WTC11 (cell line): ENCODE data around the gene RSBN1L. TPM values are rescaled to one million over a fixed set of nuclear protein-coding genes. Genes with fewer than 3 reads are reported as not detected.

Experiments used
- CDX4 ChIP-seq: fragments of 250-450 bp; sonication (Bioruptor Pico); IDR thresholded peaks from 2 replicates; pipeline ENCODE4 v1.9.0; 2021; ENCODE audit warnings: moderate library complexity, mild to moderate bottlenecking, inconsistent platforms, borderline replicate concordance
- CREM ChIP-seq: sonication (generic); formaldehyde crosslinking; IDR thresholded peaks from 2 replicates; pipeline ENCODE4 v1.8.1; 2022; ENCODE audit warnings: mild to moderate bottlenecking, missing genetic modification reagents, moderate library complexity
- EMX1 ChIP-seq: fragments of 250-450 bp; sonication (Bioruptor Pico); IDR thresholded peaks from 2 replicates; pipeline ENCODE4 v1.8.0; 2021; ENCODE audit warnings: mild to moderate bottlenecking
- ETV6 ChIP-seq: sonication (generic); formaldehyde crosslinking; IDR thresholded peaks from 2 replicates; pipeline ENCODE4 v1.8.1; 2022; ENCODE audit warnings: mild to moderate bottlenecking, missing genetic modification reagents
- HMGA2 ChIP-seq: fragments of 250-450 bp; sonication (Bioruptor Pico); IDR thresholded peaks from 2 replicates; pipeline ENCODE4 v1.4.0; 2021; ENCODE audit warnings: mild to moderate bottlenecking, moderate library complexity
- HMGXB4 ChIP-seq: sonication (generic); formaldehyde crosslinking; IDR thresholded peaks from 2 replicates; pipeline ENCODE4 v1.8.1; 2023; ENCODE audit warnings: mild to moderate bottlenecking, moderate library complexity, missing genetic modification reagents
- IRF1 ChIP-seq: sonication (generic); formaldehyde crosslinking; IDR thresholded peaks from 2 replicates; pipeline ENCODE4 v1.8.0; 2023; ENCODE audit warnings: missing genetic modification reagents
- NR2C2 ChIP-seq: sonication (generic); formaldehyde crosslinking; IDR thresholded peaks from 2 replicates; pipeline ENCODE4 v1.8.0; 2022; ENCODE audit warnings: mild to moderate bottlenecking, missing genetic modification reagents
- RELA ChIP-seq: sonication (generic); formaldehyde crosslinking; IDR thresholded peaks from 2 replicates; pipeline ENCODE4 v1.8.1; 2022; ENCODE audit warnings: missing genetic modification reagents, mild to moderate bottlenecking, borderline replicate concordance
- SMAD4 ChIP-seq: sonication (generic); formaldehyde crosslinking; IDR thresholded peaks from 2 replicates; pipeline ENCODE4 v1.8.0; 2022; ENCODE audit warnings: mild to moderate bottlenecking, missing genetic modification reagents
- SP1 ChIP-seq: sonication (generic); formaldehyde crosslinking; conservative IDR thresholded peaks from 2 replicates; pipeline ENCODE4 v1.8.1; 2022; ENCODE audit warnings: missing genetic modification reagents
- TEAD4 ChIP-seq: sonication (generic); formaldehyde crosslinking; IDR thresholded peaks from 2 replicates; pipeline ENCODE4 v1.8.0; 2022; ENCODE audit warnings: mild to moderate bottlenecking, missing genetic modification reagents
- TP53 ChIP-seq: sonication (generic); formaldehyde crosslinking; IDR thresholded peaks from 2 replicates; pipeline ENCODE4 v1.8.1; 2023; ENCODE audit warnings: mild to moderate bottlenecking, missing genetic modification reagents
- USF2 ChIP-seq: sonication (generic); formaldehyde crosslinking; IDR thresholded peaks from 2 replicates; pipeline ENCODE4 v1.8.1; 2023; ENCODE audit warnings: mild to moderate bottlenecking, missing genetic modification reagents, moderate library complexity
- ZNF232 ChIP-seq: sonication (generic); formaldehyde crosslinking; IDR thresholded peaks from 2 replicates; pipeline ENCODE4 v1.8.0; 2022; ENCODE audit warnings: mild to moderate bottlenecking, missing genetic modification reagents
- ZNF263 ChIP-seq: sonication (generic); formaldehyde crosslinking; IDR thresholded peaks from 2 replicates; pipeline ENCODE4 v1.8.1; 2022; ENCODE audit warnings: low read depth, mild to moderate bottlenecking, moderate library complexity, missing genetic modification reagents
- ZNF317 ChIP-seq: sonication (generic); formaldehyde crosslinking; IDR thresholded peaks from 2 replicates; pipeline ENCODE4 v1.8.1; 2023; ENCODE audit warnings: low read depth, mild to moderate bottlenecking, moderate library complexity, missing genetic modification reagents, borderline replicate concordance
- total RNA-seq: library from RNA; stranded (reverse); gene quantifications from 3 replicates; pipeline ENCODE4 v1.2.3, GENCODE V29; 2021
- TF ChIP-seq, protein P1 (sequence below): fragments of 250-450 bp; sonication (Bioruptor Pico); IDR thresholded peaks from 2 replicates; pipeline ENCODE4 v1.9.0; 2021; ENCODE audit warnings: mild to moderate bottlenecking
- TF ChIP-seq, protein P2 (sequence below): fragments of 250-450 bp; sonication (Bioruptor Pico); IDR thresholded peaks from 2 replicates; pipeline ENCODE4 v1.9.0; 2021; ENCODE audit warnings: mild to moderate bottlenecking
- TF ChIP-seq, protein P3 (sequence below): sonication (generic); formaldehyde crosslinking; IDR thresholded peaks from 2 replicates; pipeline ENCODE4 v1.8.0; 2022; ENCODE audit warnings: mild to moderate bottlenecking, missing genetic modification reagents
- TF ChIP-seq, protein P4 (sequence below): sonication (generic); formaldehyde crosslinking; conservative IDR thresholded peaks from 2 replicates; pipeline ENCODE4 v1.8.1; 2023; ENCODE audit warnings: mild to moderate bottlenecking, low read depth, missing genetic modification reagents, moderate library complexity
- TF ChIP-seq, protein P5 (sequence below): fragments of 250-450 bp; sonication (Bioruptor Pico); IDR thresholded peaks from 2 replicates; pipeline ENCODE4 v1.8.0; 2021; ENCODE audit warnings: mild to moderate bottlenecking
- TF ChIP-seq, protein P6 (sequence below): fragments of 250-450 bp; sonication (Bioruptor Pico); IDR thresholded peaks from 2 replicates; pipeline ENCODE4 v2.1.2; 2022; ENCODE audit warnings: mild to moderate bottlenecking, moderate library complexity

The RSBN1L gene
- total RNA-seq, 1 experiment from 2014 or later: 16.8 TPM

DNA sequence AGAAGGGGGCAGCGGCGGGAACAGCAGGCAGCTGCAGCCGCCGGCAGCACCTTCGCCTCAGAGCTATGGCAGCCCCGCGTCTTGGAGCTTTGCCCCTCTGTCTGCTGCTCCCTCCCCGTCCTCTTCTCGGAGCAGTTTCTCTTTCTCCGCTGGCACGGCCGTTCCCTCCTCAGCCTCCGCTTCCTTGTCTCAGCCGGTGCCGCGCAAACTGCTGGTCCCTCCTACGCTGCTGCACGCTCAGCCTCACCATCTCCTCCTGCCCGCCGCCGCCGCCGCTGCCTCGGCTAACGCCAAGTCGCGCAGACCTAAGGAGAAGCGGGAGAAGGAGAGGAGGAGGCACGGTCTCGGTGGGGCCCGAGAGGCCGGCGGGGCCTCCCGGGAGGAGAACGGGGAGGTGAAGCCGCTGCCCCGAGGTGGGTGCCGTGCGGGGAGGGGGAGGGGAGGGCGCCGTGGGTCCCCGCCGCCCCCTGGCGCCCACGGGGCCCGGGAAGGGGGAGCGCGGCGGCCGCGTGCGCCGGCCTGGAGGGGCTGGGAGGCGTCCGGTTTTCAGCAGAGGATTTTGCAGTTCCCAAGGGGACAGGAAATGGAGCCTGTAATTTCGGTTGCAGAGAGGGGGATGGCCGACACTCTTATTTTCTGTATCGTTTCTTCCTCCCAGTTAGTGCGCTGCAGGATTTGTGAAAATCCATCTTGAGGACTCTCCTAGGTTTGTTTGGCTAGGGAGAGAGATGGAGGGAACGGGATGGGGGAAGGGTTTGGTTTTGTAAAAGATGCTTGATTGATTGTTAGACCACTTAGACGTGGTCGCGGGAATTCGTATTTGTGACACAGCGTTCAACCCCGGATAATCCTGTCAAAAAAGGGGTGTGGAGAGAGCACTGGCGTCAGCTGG, 630 bp downstream of the RSBN1L start (continued):
- TF ChIP-seq CREM (CRISPR knock-in tag) (no peak), EMX1 (CRISPR knock-in tag) (no peak), SMAD4 (CRISPR knock-in tag) (no peak), HMGA2 (no peak; the same call in 1 of the 2 replicates), SP1 (CRISPR knock-in tag) (no peak), ETV6 (CRISPR knock-in tag) (no peak; the same call in 1 of the 2 replicates), CDX4 (CRISPR knock-in tag) (no peak), ZNF317 (no peak), TEAD4 (no peak), ZNF232 (CRISPR knock-in tag) (0 out of 2 replicates have a peak, but pooled peaks have one; percentile 28), IRF1 (CRISPR knock-in tag) (no peak), HMGXB4 (CRISPR knock-in tag) (peak; percentile 84; the same call in 1 of the 2 replicates), RELA (CRISPR knock-in tag) (0 out of 2 replicates have a peak, but pooled peaks have one; percentile 39), USF2 (no peak), TP53 (CRISPR knock-in tag) (no peak), ZNF263 (no peak), NR2C2 (no peak)
- TF ChIP-seq, protein P1, sequence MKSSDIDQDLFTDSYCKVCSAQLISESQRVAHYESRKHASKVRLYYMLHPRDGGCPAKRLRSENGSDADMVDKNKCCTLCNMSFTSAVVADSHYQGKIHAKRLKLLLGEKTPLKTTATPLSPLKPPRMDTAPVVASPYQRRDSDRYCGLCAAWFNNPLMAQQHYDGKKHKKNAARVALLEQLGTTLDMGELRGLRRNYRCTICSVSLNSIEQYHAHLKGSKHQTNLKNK (CRISPR knock-in tag): no peak
- TF ChIP-seq, protein P2, sequence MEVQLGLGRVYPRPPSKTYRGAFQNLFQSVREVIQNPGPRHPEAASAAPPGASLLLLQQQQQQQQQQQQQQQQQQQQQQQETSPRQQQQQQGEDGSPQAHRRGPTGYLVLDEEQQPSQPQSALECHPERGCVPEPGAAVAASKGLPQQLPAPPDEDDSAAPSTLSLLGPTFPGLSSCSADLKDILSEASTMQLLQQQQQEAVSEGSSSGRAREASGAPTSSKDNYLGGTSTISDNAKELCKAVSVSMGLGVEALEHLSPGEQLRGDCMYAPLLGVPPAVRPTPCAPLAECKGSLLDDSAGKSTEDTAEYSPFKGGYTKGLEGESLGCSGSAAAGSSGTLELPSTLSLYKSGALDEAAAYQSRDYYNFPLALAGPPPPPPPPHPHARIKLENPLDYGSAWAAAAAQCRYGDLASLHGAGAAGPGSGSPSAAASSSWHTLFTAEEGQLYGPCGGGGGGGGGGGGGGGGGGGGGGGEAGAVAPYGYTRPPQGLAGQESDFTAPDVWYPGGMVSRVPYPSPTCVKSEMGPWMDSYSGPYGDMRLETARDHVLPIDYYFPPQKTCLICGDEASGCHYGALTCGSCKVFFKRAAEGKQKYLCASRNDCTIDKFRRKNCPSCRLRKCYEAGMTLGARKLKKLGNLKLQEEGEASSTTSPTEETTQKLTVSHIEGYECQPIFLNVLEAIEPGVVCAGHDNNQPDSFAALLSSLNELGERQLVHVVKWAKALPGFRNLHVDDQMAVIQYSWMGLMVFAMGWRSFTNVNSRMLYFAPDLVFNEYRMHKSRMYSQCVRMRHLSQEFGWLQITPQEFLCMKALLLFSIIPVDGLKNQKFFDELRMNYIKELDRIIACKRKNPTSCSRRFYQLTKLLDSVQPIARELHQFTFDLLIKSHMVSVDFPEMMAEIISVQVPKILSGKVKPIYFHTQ: no peak
- TF ChIP-seq, protein P3, sequence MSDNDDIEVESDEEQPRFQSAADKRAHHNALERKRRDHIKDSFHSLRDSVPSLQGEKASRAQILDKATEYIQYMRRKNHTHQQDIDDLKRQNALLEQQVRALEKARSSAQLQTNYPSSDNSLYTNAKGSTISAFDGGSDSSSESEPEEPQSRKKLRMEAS: no peak
- TF ChIP-seq, protein P4, sequence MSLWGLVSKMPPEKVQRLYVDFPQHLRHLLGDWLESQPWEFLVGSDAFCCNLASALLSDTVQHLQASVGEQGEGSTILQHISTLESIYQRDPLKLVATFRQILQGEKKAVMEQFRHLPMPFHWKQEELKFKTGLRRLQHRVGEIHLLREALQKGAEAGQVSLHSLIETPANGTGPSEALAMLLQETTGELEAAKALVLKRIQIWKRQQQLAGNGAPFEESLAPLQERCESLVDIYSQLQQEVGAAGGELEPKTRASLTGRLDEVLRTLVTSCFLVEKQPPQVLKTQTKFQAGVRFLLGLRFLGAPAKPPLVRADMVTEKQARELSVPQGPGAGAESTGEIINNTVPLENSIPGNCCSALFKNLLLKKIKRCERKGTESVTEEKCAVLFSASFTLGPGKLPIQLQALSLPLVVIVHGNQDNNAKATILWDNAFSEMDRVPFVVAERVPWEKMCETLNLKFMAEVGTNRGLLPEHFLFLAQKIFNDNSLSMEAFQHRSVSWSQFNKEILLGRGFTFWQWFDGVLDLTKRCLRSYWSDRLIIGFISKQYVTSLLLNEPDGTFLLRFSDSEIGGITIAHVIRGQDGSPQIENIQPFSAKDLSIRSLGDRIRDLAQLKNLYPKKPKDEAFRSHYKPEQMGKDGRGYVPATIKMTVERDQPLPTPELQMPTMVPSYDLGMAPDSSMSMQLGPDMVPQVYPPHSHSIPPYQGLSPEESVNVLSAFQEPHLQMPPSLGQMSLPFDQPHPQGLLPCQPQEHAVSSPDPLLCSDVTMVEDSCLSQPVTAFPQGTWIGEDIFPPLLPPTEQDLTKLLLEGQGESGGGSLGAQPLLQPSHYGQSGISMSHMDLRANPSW: no peak
- TF ChIP-seq, protein P5, sequence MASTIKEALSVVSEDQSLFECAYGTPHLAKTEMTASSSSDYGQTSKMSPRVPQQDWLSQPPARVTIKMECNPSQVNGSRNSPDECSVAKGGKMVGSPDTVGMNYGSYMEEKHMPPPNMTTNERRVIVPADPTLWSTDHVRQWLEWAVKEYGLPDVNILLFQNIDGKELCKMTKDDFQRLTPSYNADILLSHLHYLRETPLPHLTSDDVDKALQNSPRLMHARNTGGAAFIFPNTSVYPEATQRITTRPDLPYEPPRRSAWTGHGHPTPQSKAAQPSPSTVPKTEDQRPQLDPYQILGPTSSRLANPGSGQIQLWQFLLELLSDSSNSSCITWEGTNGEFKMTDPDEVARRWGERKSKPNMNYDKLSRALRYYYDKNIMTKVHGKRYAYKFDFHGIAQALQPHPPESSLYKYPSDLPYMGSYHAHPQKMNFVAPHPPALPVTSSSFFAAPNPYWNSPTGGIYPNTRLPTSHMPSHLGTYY (CRISPR knock-in tag): no peak
- TF ChIP-seq, protein P6, sequence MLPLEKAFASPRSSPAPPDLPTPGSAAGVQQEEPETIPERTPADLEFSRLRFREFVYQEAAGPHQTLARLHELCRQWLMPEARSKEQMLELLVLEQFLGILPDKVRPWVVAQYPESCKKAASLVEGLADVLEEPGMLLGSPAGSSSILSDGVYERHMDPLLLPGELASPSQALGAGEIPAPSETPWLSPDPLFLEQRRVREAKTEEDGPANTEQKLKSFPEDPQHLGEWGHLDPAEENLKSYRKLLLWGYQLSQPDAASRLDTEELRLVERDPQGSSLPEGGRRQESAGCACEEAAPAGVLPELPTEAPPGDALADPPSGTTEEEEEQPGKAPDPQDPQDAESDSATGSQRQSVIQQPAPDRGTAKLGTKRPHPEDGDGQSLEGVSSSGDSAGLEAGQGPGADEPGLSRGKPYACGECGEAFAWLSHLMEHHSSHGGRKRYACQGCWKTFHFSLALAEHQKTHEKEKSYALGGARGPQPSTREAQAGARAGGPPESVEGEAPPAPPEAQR (CRISPR knock-in tag): no peak
